Astrocyte (in vitro differentiated cells and primary cell): Measurements from ENCODE around the gene PTPRT. TPM values are rescaled to one million over a fixed set of nuclear protein-coding genes. Genes with fewer than 3 reads are reported as not detected.

ENCODE experiments used
- DNase-seq: peaks from one replicate; pipeline ENCODE4 v3.0.0-alpha.2; 2010; ENCODE audit warnings: low read depth
- FAIRE-seq: peaks from 2 replicates; lab custom pipeline; 2011; peaks lifted over from hg19 to GRCh38; lab: Jason Lieb, UNC
- H2AFZ ChIP-seq: 2 replicates; pipeline ENCODE4 v1.6.0; 2012; ENCODE audit warnings: low read depth, low read length, inconsistent platforms
- H3K27ac ChIP-seq: 2 replicates; pipeline ENCODE4 v1.5.1; 2011; ENCODE audit warnings: low read depth, low read length, inconsistent platforms
- H3K27me3 ChIP-seq: 2 replicates; pipeline ENCODE4 v1.6.0; 2011; ENCODE audit warnings: low read length, inconsistent platforms; ENCODE audit not compliant: insufficient read depth
- H3K36me3 ChIP-seq: 2 replicates; pipeline ENCODE4 v1.5.1; 2011; ENCODE audit warnings: low read length, inconsistent platforms; ENCODE audit not compliant: insufficient read depth
- H3K4me1 ChIP-seq: 2 replicates; pipeline ENCODE4 v1.5.1; 2011; ENCODE audit warnings: low read length, inconsistent platforms; ENCODE audit not compliant: insufficient read depth
- H3K4me2 ChIP-seq: 2 replicates; pipeline ENCODE4 v1.6.0; 2012; ENCODE audit warnings: low read length, inconsistent platforms
- H3K4me3 ChIP-seq: 2 replicates; pipeline ENCODE4 v1.5.1; 2011; ENCODE audit warnings: low read depth, mild to moderate bottlenecking, low read length, inconsistent platforms; ENCODE audit not compliant: insufficient read depth
- H3K79me2 ChIP-seq: 2 replicates; pipeline ENCODE4 v1.6.0; 2012; ENCODE audit warnings: mild to moderate bottlenecking, low read length, inconsistent platforms; ENCODE audit not compliant: insufficient read depth
- H3K9ac ChIP-seq: 2 replicates; pipeline ENCODE4 v1.6.0; 2012; ENCODE audit warnings: mild to moderate bottlenecking, low read length, inconsistent platforms
- H3K9me3 ChIP-seq: 2 replicates; pipeline ENCODE4 v1.5.1; 2012; ENCODE audit warnings: low read depth, mild to moderate bottlenecking, low read length, inconsistent platforms; ENCODE audit not compliant: insufficient read depth
- H4K20me1 ChIP-seq: 2 replicates; pipeline ENCODE4 v1.6.0; 2012; ENCODE audit warnings: low read length, inconsistent platforms; ENCODE audit not compliant: insufficient read depth
- H3K27ac Mint-ChIP-seq: one replicate; pipeline ENCODE4 v1.8.0; 2021; ENCODE audit warnings: mild to moderate bottlenecking, mixed read lengths; ENCODE audit not compliant: unreplicated experiment
- H3K27me3 Mint-ChIP-seq: one replicate; pipeline ENCODE4 v1.8.0; 2021; ENCODE audit warnings: low read depth, mixed read lengths; ENCODE audit not compliant: unreplicated experiment
- H3K36me3 Mint-ChIP-seq: one replicate; pipeline ENCODE4 v1.8.0; 2021; ENCODE audit warnings: low read depth, mixed read lengths; ENCODE audit not compliant: unreplicated experiment
- H3K4me1 Mint-ChIP-seq: one replicate; pipeline ENCODE4 v1.8.0; 2021; ENCODE audit warnings: low read depth, mixed read lengths; ENCODE audit not compliant: unreplicated experiment
- H3K4me3 Mint-ChIP-seq: one replicate; pipeline ENCODE4 v1.8.0; 2021; ENCODE audit warnings: mild to moderate bottlenecking, moderate library complexity, mixed read lengths; ENCODE audit not compliant: unreplicated experiment
- H3K9me3 Mint-ChIP-seq: one replicate; pipeline ENCODE4 v1.8.0; 2021; ENCODE audit warnings: mild to moderate bottlenecking, mixed read lengths; ENCODE audit not compliant: unreplicated experiment
- CTCF ChIP-seq: IDR thresholded peaks from 2 replicates; pipeline ENCODE4 v1.5.1; 2011; ENCODE audit warnings: low read depth, mild to moderate bottlenecking, inconsistent platforms, low read length, moderate library complexity; ENCODE audit not compliant: insufficient read depth
- EZH2 ChIP-seq: IDR thresholded peaks from 2 replicates; pipeline ENCODE4 v1.6.1; 2012; ENCODE audit warnings: mild to moderate bottlenecking, low read length, inconsistent platforms; ENCODE audit not compliant: insufficient read depth
- total RNA-seq: library from RNA; stranded (reverse); gene quantifications from 2 replicates; pipeline ENCODE4 v1.2.1, GENCODE V29; 2021

The PTPRT gene
- total RNA-seq, 1 donor from 2014 or later, result 0.25 TPM

- FAIRE-seq (no peak), DNase-seq (no peak)
- Mint-ChIP-seq H3K9me3 (peaks cover 15% of the 10 kb centered on the region), H3K36me3 (no peaks in the 10 kb centered on the region), H3K27ac (no peak overlapping the region), H3K4me1 (no peaks in the 10 kb centered on the region), H3K27me3 (peaks cover 4% of the 10 kb centered on the region), H3K4me3 (no peak overlapping the region)
- no peak overlapping the region for H3K27ac ChIP-seq
- peaks cover 7% of the 10 kb centered on the region for H3K9me3 ChIP-seq
- no peaks in the 10 kb centered on the region for H3K36me3 ChIP-seq
- H4K20me1 ChIP-seq, result no peaks in the 10 kb centered on the region
- no peak overlapping the region for H3K9ac ChIP-seq
- H2AFZ ChIP-seq, result no peak overlapping the region
- no peaks in the 10 kb centered on the region for H3K27me3 ChIP-seq
- no peak overlapping the region for H3K4me2 ChIP-seq
- H3K4me3 ChIP-seq, result no peak overlapping the region
- no peaks in the 10 kb centered on the region for H3K79me2 ChIP-seq
- TF ChIP-seq CTCF (no peak), EZH2 (no peak)
- no peaks in the 10 kb centered on the region for H3K4me1 ChIP-seq
These were observed 28.8 kb downstream of the PTPRT start for GRCh38 chr20:43160941-43161340.

DNA sequence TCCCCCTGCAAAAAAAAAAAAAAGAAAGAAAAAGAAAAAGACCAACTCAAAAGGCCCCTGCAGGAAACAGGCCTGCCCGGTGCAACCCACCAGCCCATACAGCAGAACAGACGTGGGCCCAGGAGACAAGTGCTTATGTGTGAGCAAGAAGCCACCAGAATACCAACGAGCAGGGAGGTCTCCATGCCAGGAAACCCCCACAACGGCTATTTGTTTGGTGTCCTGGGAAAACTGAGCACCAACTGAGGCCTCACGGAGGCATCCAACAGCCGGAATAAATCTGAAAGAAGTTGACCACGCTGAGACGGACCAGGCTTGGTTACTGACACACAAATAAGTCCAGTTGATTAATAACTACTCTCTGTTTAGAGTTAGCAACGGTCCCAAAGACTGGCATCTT lies 29.7 kb downstream of the PTPRT start:
- no peaks in the 10 kb centered on the region for H3K36me3 Mint-ChIP-seq
- H3K4me2 ChIP-seq, result no peak overlapping the region
- FAIRE-seq (no peak), DNase-seq (no peak)
- no peaks in the 10 kb centered on the region for H3K36me3 ChIP-seq
- H3K27ac ChIP-seq, result no peak overlapping the region
- no peak for TF ChIP-seq EZH2
- no peak for TF ChIP-seq CTCF
- H3K4me3 Mint-ChIP-seq, result no peak overlapping the region
- H3K79me2 ChIP-seq, result no peaks in the 10 kb centered on the region
- no peak overlapping the region for H3K9ac ChIP-seq
- H3K9me3 Mint-ChIP-seq, result peaks cover 12% of the 10 kb centered on the region
- peaks cover 7% of the 10 kb centered on the region for H3K9me3 ChIP-seq
- no peaks in the 10 kb centered on the region for H3K4me1 ChIP-seq
- H3K4me3 ChIP-seq, result no peak overlapping the region
- no peak overlapping the region for H3K27ac Mint-ChIP-seq
- no peaks in the 10 kb centered on the region for H3K4me1 Mint-ChIP-seq
- no peaks in the 10 kb centered on the region for H4K20me1 ChIP-seq
- H2AFZ ChIP-seq, result no peak overlapping the region
- no peaks in the 10 kb centered on the region for H3K27me3 ChIP-seq
- peaks cover 4% of the 10 kb centered on the region for H3K27me3 Mint-ChIP-seq

- no peak overlapping the region for H3K9ac ChIP-seq
- no peak overlapping the region for H3K4me3 Mint-ChIP-seq
- no peaks in the 10 kb centered on the region for H3K4me1 ChIP-seq
- H3K4me3 ChIP-seq, result no peak overlapping the region
- no peaks in the 10 kb centered on the region for H3K36me3 Mint-ChIP-seq
- H3K27ac Mint-ChIP-seq, result no peak overlapping the region
- no peaks in the 10 kb centered on the region for H3K27me3 Mint-ChIP-seq
- H3K9me3 ChIP-seq, result peaks cover 4% of the 10 kb centered on the region
- TF ChIP-seq EZH2 (no peak), CTCF (no peak)
- H3K36me3 ChIP-seq, result no peaks in the 10 kb centered on the region
- FAIRE-seq (no peak), DNase-seq (no peak)
- H3K27me3 ChIP-seq, result no peaks in the 10 kb centered on the region
- no peaks in the 10 kb centered on the region for H4K20me1 ChIP-seq
- H3K4me1 Mint-ChIP-seq, result no peaks in the 10 kb centered on the region
- no peak overlapping the region for H3K4me2 ChIP-seq
- peaks cover 10% of the 10 kb centered on the region for H3K9me3 Mint-ChIP-seq
- no peaks in the 10 kb centered on the region for H3K79me2 ChIP-seq
- H3K27ac ChIP-seq, result no peak overlapping the region
- H2AFZ ChIP-seq, result no peak overlapping the region
These were observed 34.2 kb downstream of the PTPRT start for GRCh38 chr20:43155366-43156100.
